ENCODE measurements around the gene DHRS2. TPM values are rescaled to one million over a fixed set of nuclear protein-coding genes. Genes with fewer than 3 reads are reported as not detected.

The DHRS2 gene
- polyA plus RNA-seq, 2 of the 4 experiments (the other 2 are of a cell fraction), result 2.3 to 10.7 TPM

DNA sequence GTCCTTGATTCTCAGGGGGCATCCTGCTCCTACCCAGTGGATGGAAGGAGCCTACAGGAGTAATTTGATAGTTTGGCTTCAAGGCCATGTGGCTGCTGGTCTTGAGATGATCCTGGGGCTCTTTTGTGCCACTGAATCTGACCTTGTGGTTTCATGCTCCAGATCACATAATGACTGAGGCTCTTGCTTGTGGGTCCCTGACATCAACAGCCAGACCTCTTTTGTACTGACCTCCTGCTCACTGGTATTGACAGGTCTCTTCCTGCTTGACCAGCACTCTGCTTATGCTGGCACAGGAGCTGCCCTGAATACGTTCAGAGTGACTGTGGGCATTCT lies 34.4 kb upstream of the DHRS2 start:
- no peak overlapping the region for H3K27ac ChIP-seq
- H3K4me1 ChIP-seq, result no peaks in the 10 kb centered on the region
- H3K4me2 ChIP-seq, result no peak overlapping the region
- H3K4me3 ChIP-seq, result no peak overlapping the region
- POLR2A ChIA-PET, result no interaction called here
- FAIRE-seq (no peak), DNase-seq (ENCODE audit: low read depth in 1 of 2, low spot score in 1 of 2) (no peak), ATAC-seq (no peak)
- CTCF ChIA-PET, result interaction anchor here (1.3 to 2.8 kb wide), 2 partner anchors 10 to 13 kb away, joined by 3 to 8 read pairs; no protein-coding TSS in a partner anchor
- no peaks in the 10 kb centered on the region for H3K9me3 ChIP-seq
- TF ChIP-seq, protein P1, sequence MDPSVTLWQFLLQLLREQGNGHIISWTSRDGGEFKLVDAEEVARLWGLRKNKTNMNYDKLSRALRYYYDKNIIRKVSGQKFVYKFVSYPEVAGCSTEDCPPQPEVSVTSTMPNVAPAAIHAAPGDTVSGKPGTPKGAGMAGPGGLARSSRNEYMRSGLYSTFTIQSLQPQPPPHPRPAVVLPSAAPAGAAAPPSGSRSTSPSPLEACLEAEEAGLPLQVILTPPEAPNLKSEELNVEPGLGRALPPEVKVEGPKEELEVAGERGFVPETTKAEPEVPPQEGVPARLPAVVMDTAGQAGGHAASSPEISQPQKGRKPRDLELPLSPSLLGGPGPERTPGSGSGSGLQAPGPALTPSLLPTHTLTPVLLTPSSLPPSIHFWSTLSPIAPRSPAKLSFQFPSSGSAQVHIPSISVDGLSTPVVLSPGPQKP (IDR thresholded peaks at IDR 0.05; ENCODE audit: low read depth, low read length), result no peak
- TF ChIP-seq HOXB5 (CRISPR knock-in tag; IDR thresholded peaks at IDR 0.05), result no peak
- TF ChIP-seq, protein P2, sequence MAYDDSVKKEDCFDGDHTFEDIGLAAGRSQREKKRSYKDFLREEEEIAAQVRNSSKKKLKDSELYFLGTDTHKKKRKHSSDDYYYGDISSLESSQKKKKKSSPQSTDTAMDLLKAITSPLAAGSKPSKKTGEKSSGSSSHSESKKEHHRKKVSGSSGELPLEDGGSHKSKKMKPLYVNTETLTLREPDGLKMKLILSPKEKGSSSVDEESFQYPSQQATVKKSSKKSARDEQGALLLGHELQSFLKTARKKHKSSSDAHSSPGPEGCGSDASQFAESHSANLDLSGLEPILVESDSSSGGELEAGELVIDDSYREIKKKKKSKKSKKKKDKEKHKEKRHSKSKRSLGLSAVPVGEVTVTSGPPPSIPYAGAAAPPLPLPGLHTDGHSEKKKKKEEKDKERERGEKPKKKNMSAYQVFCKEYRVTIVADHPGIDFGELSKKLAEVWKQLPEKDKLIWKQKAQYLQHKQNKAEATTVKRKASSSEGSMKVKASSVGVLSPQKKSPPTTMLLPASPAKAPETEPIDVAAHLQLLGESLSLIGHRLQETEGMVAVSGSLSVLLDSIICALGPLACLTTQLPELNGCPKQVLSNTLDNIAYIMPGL (CRISPR knock-in tag; IDR thresholded peaks at IDR 0.05; ENCODE audit: borderline replicate concordance), result no peak
- no peak for TF ChIP-seq NFE2L2 (conservative IDR thresholded peaks at IDR 0.05; ENCODE audit: low read length)
- no peak for TF ChIP-seq ZSCAN20 (CRISPR knock-in tag; IDR thresholded peaks at IDR 0.05)
- TF ChIP-seq, protein P3, sequence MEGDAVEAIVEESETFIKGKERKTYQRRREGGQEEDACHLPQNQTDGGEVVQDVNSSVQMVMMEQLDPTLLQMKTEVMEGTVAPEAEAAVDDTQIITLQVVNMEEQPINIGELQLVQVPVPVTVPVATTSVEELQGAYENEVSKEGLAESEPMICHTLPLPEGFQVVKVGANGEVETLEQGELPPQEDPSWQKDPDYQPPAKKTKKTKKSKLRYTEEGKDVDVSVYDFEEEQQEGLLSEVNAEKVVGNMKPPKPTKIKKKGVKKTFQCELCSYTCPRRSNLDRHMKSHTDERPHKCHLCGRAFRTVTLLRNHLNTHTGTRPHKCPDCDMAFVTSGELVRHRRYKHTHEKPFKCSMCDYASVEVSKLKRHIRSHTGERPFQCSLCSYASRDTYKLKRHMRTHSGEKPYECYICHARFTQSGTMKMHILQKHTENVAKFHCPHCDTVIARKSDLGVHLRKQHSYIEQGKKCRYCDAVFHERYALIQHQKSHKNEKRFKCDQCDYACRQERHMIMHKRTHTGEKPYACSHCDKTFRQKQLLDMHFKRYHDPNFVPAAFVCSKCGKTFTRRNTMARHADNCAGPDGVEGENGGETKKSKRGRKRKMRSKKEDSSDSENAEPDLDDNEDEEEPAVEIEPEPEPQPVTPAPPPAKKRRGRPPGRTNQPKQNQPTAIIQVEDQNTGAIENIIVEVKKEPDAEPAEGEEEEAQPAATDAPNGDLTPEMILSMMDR (IDR thresholded peaks at IDR 0.05), result no peak
- TF ChIP-seq GATA3 (IDR thresholded peaks at IDR 0.05; ENCODE audit: borderline replicate concordance), result no peak
- TF ChIP-seq ZC3H11A (IDR thresholded peaks at IDR 0.05), result no peak
- no peak for TF ChIP-seq HEYL (CRISPR knock-in tag; IDR thresholded peaks at IDR 0.05)
- no peak for TF ChIP-seq ZFP36 (IDR thresholded peaks at IDR 0.05; ENCODE audit: borderline replicate concordance, partially characterized antibody)
- TF ChIP-seq, protein P4, sequence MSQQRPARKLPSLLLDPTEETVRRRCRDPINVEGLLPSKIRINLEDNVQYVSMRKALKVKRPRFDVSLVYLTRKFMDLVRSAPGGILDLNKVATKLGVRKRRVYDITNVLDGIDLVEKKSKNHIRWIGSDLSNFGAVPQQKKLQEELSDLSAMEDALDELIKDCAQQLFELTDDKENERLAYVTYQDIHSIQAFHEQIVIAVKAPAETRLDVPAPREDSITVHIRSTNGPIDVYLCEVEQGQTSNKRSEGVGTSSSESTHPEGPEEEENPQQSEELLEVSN (IDR thresholded peaks at IDR 0.05; ENCODE audit: borderline replicate concordance, low read depth), result no peak
- no peak for TF ChIP-seq HOXA7 (CRISPR knock-in tag; IDR thresholded peaks at IDR 0.05)
- no peak for TF ChIP-seq CBX2 (IDR thresholded peaks at IDR 0.05; ENCODE audit: borderline replicate concordance, low read depth)
- no peak for TF ChIP-seq BHLHE40 (IDR thresholded peaks at IDR 0.05; ENCODE audit: low read depth, low read length)
- no peak for TF ChIP-seq RFX5 (IDR thresholded peaks at IDR 0.05)
- TF ChIP-seq TFCP2L1 (CRISPR knock-in tag; IDR thresholded peaks at IDR 0.05), result no peak
- TF ChIP-seq, protein P5, sequence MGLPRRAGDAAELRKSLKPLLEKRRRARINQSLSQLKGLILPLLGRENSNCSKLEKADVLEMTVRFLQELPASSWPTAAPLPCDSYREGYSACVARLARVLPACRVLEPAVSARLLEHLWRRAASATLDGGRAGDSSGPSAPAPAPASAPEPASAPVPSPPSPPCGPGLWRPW (IDR thresholded peaks at IDR 0.05), result no peak
- no peak for TF ChIP-seq RARB (CRISPR knock-in tag; IDR thresholded peaks at IDR 0.05)
- no peak for TF ChIP-seq CBX8 (IDR thresholded peaks at IDR 0.05)
- WGBS (ENCODE audit: missing lambda C conversion rate), result 50% methylated on average over 1 of the region's 1 CpG

DNA sequence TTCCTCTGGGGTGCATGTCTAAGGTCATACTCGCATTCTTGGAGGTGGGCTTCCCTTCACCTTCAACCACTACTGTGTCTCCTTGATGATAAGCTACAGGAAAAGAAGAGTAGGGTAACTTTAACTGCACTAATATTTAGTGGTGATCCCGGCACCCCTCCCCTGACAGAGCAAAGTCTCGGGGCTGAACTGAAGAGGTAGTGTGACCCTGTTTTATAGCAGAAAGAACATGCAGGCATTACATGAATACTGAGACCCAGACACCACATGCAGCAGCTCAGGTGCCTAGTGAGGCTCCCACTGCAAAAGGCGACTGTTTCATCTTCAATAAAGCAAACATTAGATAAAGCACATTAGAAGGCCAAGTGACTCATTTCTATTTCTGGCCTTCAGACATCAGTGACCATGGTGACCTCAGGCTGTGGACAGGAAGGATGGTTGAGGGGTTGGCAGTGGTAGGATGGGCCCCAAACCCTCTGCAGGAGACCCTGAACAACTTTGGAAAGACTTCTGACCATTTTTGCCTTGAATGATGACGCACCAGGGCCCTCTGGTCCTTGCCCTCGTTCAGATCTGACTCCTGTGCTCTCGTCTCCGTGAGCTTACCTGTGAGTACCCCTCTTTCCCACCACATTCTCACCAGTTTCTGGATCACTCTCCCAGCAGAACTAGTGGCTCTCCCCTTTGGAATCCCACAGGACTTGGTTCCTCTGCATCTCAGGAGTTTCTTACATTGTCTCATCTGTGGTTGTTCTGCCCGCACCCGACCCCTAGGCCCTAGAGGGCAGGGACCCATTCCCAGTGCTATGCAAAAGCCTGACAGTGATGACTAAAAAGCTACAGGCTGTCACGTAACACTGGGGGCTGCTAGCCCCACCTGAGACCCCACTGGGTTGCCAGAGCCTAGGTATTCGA lies 33.7 kb upstream of the DHRS2 start:
- ChIA-PET CTCF (interaction anchor here (1.1 to 2.8 kb wide), 4 partner anchors 10 to 31 kb away, joined by 3 to 8 read pairs (median 4); no protein-coding TSS in a partner anchor), POLR2A (no interaction called here)
- no peak overlapping the region for H3K27ac ChIP-seq
- H3K4me3 ChIP-seq, result no peak overlapping the region
- H3K4me1 ChIP-seq, result no peaks in the 10 kb centered on the region
- H3K9me3 ChIP-seq, result no peaks in the 10 kb centered on the region
- H3K4me2 ChIP-seq, result no peak overlapping the region
- ATAC-seq, result 0 out of 6 replicates have a peak, but pooled peaks of 1 of the 2 experiments have one; percentile 12
- no peak for DNase-seq (ENCODE audit: low read depth in 1 of 2, low spot score in 1 of 2)
- FAIRE-seq, result no peak
- WGBS (ENCODE audit: missing lambda C conversion rate), result 44% methylated on average over 12 of the region's 12 CpGs
- TF ChIP-seq EP300 (IDR thresholded peaks at IDR 0.05) (no peak), JUNB (IDR thresholded peaks at IDR 0.05) (no peak), RFX5 (IDR thresholded peaks at IDR 0.05) (no peak), ZFP36 (IDR thresholded peaks at IDR 0.05; ENCODE audit: borderline replicate concordance, partially characterized antibody) (no peak), FOSL2 (IDR thresholded peaks at IDR 0.05) (no peak), FOSL2 (CRISPR knock-in tag; IDR thresholded peaks at IDR 0.05) (no peak), ZSCAN20 (CRISPR knock-in tag; IDR thresholded peaks at IDR 0.05) (no peak), NPAS2 (CRISPR knock-in tag; IDR thresholded peaks at IDR 0.05; ENCODE audit: borderline replicate concordance) (no peak), JUN (IDR thresholded peaks at IDR 0.05) (no peak), NFE2L2 (conservative IDR thresholded peaks at IDR 0.05; ENCODE audit: low read length) (no peak), SMC3 (IDR thresholded peaks at IDR 0.05) (no peak)
- TF ChIP-seq, protein P4 (IDR thresholded peaks at IDR 0.05; ENCODE audit: borderline replicate concordance, low read depth), result no peak
- TF ChIP-seq, protein P6, sequence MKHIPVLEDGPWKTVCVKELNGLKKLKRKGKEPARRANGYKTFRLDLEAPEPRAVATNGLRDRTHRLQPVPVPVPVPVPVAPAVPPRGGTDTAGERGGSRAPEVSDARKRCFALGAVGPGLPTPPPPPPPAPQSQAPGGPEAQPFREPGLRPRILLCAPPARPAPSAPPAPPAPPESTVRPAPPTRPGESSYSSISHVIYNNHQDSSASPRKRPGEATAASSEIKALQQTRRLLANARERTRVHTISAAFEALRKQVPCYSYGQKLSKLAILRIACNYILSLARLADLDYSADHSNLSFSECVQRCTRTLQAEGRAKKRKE (CRISPR knock-in tag; IDR thresholded peaks at IDR 0.05; ENCODE audit: low read depth), result no peak
- TF ChIP-seq, protein P1 (IDR thresholded peaks at IDR 0.05; ENCODE audit: low read depth, low read length), result no peak
